ENCODE results near the gene C19orf73. TPM values are rescaled to one million over a fixed set of nuclear protein-coding genes. Genes with fewer than 3 reads are reported as not detected.

C19orf73 gene
- total RNA-seq, 4 donors from 2014 or later: 2.1 to 7.4 (median 4.7) TPM

- peaks cover 20 to 62% (median 31%) of the 10 kb centered on the region in 3 donors for H3K4me1 ChIP-seq
- H3K9me3 ChIP-seq: no peaks in the 10 kb centered on the region
- intact Hi-C loops (cut with DNase I): no loop called here
- H3K27ac ChIP-seq: no peak overlapping the region
- TF ChIP-seq POLR2A (IDR thresholded peaks at IDR 0.05): no peak
- TF ChIP-seq CTCF (IDR thresholded peaks at IDR 0.05): no peak
- H3K36me3 ChIP-seq: no peaks in the 10 kb centered on the region
- DNase-seq: no peak
- no peak overlapping the region for H3K4me3 ChIP-seq
- WGBS, 2 donors: 71 to 90% methylated on average over 2 of the region's 2 CpGs
- peaks cover 0 to 5% (median 0%) of the 10 kb centered on the region in 4 donors for H3K27me3 ChIP-seq
These were observed 1.9 kb upstream of the C19orf73 start for GRCh38 chr19:49120868-49121267.

GRCh38 chr19:49120325-49120683 lies 1.4 kb upstream of the C19orf73 start:
- H3K4me3 ChIP-seq: peak overlapping the region; percentile 57 to 79 (median 72)
- H3K9me3 ChIP-seq: no peaks in the 10 kb centered on the region
- TF ChIP-seq POLR2A (IDR thresholded peaks at IDR 0.05) (no peak), CTCF (IDR thresholded peaks at IDR 0.05) (no peak)
- peaks cover 20 to 60% (median 25%) of the 10 kb centered on the region in 3 donors for H3K4me1 ChIP-seq
- H3K36me3 ChIP-seq: no peaks in the 10 kb centered on the region
- H3K27me3 ChIP-seq: peaks cover 0 to 5% (median 0%) of the 10 kb centered on the region in 4 donors
- WGBS, 2 donors: 20 to 24% methylated on average over 2 to 11 of the region's 16 CpGs
- intact Hi-C loops (cut with DNase I): no loop called here
- no peak for DNase-seq
- peak overlapping the region in 1 of 4 donors; percentile 95 for H3K27ac ChIP-seq

- TF ChIP-seq CTCF (IDR thresholded peaks at IDR 0.05): no peak
- no peak for TF ChIP-seq POLR2A (IDR thresholded peaks at IDR 0.05)
- WGBS, 2 donors: 0% methylated on average over 11 of the region's 90 CpGs; no CpG with 5 or more reads in 1 of the 2 donors
- peaks cover 0 to 5% (median 0%) of the 10 kb centered on the region in 4 donors for H3K27me3 ChIP-seq
- no peaks in the 10 kb centered on the region for H3K9me3 ChIP-seq
- peak within 1 kb of the TSS; percentile 93 to 98 (median 94) for H3K27ac ChIP-seq
- no peaks in the 10 kb centered on the region for H3K36me3 ChIP-seq
- peaks cover 20 to 60% (median 24%) of the 10 kb centered on the region in 3 donors for H3K4me1 ChIP-seq
- intact Hi-C loops (cut with DNase I): no loop called here
- H3K4me3 ChIP-seq: peak within 1 kb of the TSS; percentile 57 to 79 (median 72)
- DNase-seq: no peak
These were observed 725 bp upstream of the C19orf73 start, which contains the start of gene PPFIA3 for GRCh38 chr19:49119411-49120324. PPFIA3 (plus strand) TSS chr19:49119544; CDS start chr19:49127874, 8,330 bp downstream.

GRCh38 chr19:49117677-49118564 lies 1.0 kb downstream of the C19orf73 start:
- intact Hi-C loops (cut with DNase I): no loop called here
- WGBS, 2 donors: 37 to 57% methylated on average over 10 to 14 of the region's 26 CpGs
- no peaks in the 10 kb centered on the region for H3K36me3 ChIP-seq
- no peak for DNase-seq
- peaks cover 25 to 62% (median 29%) of the 10 kb centered on the region in 3 donors for H3K4me1 ChIP-seq
- H3K9me3 ChIP-seq: no peaks in the 10 kb centered on the region
- H3K27me3 ChIP-seq: peaks cover 0 to 5% (median 0%) of the 10 kb centered on the region in 4 donors
- peak overlapping the region; percentile 57 to 79 (median 72) for H3K4me3 ChIP-seq
- TF ChIP-seq POLR2A (IDR thresholded peaks at IDR 0.05) (no peak), CTCF (IDR thresholded peaks at IDR 0.05) (no peak)
- peak overlapping the region; percentile 93 to 98 (median 94) for H3K27ac ChIP-seq

Measured in esophagus squamous epithelium (tissue), 5 donors.